GM18507 (cell line): ENCODE results near the gene TRIM15.
"Not testable (repeated sequence)": the region's sequence is repeated elsewhere in the genome, so short reads cannot be mapped to it uniquely, and the experiment has no call there.

Source experiments
- DNase-seq: peaks from one replicate; pipeline ENCODE4 v3.0.0; 2011; ENCODE audit warnings: low read depth; ENCODE audit not compliant: insufficient read length; ENCODE audit errors: extremely low spot score
- FAIRE-seq: peaks from 2 replicates; lab custom pipeline; 2011; peaks lifted over from hg19 to GRCh38; lab: Jason Lieb, UNC

The TRIM15 gene

GRCh38 chr6:30216096-30216495 is 52.8 kb downstream of the TRIM15 start:
- no peak for DNase-seq
- FAIRE-seq = no peak

- FAIRE-seq = peak; percentile 56
- no peak for DNase-seq
Measured at GRCh38 chr6:30219244-30219643, 55.9 kb downstream of the TRIM15 start.

GRCh38 chr6:30221395-30221794 is 58.0 kb downstream of the TRIM15 start:
- not testable (repeated sequence) for FAIRE-seq, DNase-seq

- FAIRE-seq, DNase-seq: not testable (repeated sequence)
Measured at GRCh38 chr6:30221956-30222355, 58.6 kb downstream of the TRIM15 start.
